NCI-H345 treated with DMSO at 0.1 percent for 48 hours (cell line): ENCODE data around the gene ACR.
"Not testable (repeated sequence)": the region's sequence is repeated elsewhere in the genome, so short reads cannot be mapped to it uniquely, and the experiment has no call there.

Experiments
- DNase-seq: peaks from one replicate; lab custom pipeline; 2025; ENCODE audit not compliant: unreplicated experiment; lab: John Stamatoyannopoulos, UW

Gene ACR

DNA sequence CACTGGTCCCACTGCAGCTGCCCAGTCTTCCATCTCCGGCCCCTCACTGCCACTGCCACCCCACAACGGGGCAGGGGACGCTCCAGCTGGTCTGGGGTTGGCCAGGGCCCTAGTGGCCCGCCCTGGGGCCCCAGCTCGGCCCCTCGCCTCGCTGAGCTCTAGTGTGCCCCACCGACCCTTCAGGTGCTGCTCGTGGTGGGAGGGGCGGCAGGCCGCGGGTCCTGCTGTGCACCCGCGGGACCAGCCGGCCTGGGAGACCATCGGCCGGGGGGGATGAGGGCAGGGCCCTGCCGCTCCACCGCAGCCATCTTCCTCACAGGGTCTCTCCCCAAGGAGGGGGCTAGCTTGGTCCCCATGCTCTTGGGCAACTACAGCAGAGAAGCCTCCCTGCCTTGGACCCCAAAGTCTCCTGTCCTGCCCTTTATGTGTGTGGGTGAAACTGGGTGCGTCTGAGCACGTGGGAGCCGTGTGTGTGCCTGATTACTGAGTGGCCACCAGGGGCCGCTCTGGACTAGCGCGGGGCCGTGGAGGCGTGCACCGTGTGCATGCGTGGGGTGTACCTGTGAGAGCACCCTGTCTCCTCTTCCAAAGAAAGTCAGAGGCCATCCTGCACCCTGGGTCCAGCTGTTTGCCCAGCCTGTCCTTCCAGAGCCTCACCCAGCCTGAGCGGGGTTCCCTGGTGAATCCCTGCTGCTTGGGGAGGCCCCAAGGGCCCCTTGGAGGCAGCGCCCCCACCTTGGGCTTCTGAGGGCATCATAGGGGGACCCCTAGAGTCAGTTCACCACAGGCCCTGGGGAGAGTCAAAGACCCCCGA lies 6.0 kb upstream of the ACR start:
- peak; percentile 12 for DNase-seq

DNA sequence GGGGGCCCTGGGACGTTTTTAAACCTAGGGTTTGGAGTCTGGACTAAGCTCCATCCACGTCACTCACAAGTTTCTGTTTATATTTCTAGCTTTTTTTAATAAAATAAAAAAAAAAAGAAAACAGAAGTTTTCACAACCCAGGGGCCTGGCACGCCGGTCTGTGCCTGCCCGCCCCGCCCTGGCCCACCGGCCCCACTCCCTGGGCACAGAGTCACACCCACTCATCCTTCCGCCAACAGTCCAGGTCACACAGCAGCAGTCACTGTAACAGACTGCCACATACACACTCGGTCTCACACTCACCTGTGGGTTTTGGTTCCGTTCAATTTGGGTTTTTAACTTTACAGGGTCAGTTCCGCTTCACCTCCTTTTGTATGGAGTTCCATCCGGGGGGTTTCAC lies 5.3 kb upstream of the ACR start:
- DNase-seq: no peak

DNA sequence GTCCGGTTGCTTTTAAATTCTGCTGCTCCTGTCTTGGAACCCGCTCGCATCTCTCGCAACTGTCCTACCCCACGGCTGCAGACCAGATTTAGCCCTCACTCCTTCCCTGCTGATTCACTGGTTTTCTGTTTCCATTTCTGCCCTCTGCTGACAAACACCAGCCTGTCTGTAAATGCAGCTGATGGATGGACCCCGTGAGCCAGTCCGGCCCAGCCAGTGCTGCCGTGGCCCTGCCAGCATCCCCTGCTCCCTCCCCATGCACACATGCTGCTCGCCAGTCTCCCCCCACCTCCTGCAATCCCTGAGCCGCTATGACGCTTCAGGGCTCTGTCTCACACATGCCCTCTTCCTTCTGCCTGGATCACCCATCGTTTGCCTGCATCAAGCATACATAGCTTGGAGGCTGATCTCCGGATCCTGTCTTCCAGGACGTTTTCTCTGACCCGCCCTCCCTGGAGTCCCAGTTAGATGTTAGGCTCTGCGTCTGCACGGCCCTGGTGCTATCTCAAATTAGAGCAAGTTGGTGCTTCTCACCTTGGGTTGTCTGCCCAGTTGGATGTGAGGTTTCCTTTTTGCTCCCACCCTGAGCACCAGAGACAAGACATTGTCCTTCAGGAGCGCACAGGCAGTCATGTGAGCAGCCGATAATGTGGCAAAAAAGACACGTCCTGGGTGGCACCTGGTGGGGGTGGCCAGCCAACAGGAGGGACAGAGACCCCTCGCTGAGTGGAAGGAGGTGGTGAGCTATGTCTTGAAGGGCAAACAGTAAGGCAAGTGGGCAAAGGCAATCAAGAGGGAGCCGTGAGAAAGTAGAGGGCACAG lies 4.3 kb upstream of the ACR start:
- no peak for DNase-seq

DNA sequence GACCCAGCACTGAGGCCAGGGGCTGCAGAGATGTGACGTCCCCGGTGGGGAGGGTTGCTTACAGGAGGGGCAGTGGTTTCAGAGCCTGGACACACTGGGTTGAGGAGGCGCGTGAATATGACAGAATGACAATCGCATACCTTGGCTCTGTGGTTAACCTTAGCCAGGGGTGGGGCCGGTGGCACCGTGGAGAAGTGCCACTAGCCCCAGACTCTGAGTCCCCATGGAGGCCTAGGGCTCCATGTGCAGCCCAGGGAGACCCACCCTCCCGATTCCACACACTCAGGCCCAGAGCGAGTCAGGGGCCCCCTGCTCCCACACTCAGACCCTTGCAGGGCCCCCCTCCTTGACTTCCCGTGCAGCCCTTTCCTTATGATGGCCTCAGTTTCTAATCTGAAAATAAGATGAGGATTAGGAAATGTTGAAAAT lies 3.6 kb upstream of the ACR start:
- no peak for DNase-seq

DNA sequence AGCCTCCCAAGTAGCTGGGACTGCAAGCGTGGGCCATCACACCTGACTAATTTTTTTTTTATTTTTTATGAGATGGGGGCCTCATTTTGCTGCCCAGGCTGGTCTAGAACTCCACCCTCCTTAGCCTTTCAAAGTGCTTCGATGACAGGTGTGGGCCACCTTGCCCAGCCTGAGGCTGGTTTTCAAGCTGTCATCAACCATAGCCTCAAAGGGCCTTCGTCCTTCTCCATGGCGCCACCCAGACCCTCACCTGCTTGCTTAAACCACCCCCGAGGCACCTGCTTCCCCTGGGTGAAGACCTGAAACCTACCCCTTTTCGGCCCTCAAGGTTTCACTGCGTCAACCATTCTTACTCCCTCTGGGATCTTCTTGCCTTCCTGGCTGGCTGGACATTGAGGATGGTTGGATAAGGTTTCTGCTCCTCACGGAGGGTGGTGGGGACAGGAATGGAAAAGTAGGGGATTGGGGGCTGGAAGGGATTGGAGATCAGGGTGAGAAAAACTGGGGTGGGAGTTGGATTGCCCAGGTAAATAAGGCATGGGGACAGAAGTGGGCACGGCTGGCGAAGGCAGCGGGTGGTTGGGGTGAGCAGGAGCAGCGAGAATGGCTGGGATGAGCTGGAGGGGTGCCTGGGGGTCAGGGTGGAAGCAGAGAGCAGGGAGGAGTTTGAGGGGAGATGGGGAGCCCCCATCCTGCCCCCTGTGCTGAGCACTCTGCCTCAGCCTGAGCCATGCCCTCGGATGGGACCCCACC lies 2.8 kb upstream of the ACR start:
- DNase-seq: no peak

DNA sequence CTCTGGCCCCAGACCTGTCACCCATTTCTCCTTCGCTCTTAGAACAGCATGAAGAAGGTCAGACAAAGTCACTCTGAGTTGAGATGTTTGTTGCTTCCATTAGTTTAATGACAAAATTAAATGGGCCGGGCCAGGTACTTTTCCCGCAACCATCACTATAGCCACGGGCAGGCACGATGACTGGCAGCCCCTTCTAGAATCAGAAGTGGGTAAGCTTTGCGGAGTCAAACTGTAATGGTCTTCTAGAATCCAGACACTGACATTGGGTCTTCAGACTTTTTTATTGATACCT lies 2.3 kb upstream of the ACR start:
- DNase-seq: no peak

DNA sequence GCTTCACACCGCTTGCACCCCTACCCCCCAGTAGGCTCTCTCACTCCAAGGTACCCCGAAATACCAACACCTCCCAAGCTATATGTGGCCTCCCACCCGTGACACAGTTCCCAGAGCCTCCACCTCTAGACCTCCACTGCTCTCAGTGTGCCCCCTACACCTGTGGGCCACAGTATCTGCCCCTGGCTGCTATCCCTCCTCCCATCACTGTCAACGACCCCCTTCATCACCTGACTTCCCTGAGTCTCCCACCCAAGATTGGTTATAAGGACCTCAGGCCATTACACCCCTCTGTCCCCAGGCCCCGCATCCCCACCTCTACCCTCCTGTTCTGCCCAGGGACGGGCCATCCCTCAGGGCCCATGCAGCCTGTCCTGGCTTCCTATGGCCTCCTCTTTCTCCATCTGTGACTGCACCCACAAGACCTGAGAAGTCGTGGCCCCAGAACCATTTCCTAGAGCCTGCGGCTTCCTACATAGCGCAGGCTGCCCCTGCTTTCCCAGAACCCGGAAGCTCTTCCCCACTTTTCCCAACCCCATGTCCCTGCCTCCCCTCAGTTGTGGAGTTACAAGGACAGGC lies 734 bp downstream of the ACR start:
- no peak for DNase-seq

DNA sequence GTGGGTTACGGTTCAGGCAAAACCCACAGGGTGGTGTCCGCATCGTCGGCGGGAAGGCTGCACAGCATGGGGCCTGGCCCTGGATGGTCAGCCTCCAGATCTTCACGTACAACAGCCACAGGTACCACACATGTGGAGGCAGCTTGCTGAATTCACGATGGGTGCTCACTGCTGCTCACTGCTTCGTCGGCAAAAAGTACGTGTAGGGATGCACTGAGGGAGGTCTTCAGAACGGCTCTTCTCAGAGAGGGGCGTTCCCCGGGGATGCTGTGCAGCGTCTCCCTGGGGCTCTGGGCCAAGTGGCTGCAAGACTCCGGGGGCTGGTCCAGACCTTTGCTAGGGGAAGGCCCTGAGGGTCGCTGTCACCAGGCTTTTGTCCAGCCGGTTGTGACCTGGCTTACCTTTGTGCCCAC lies 1.3 kb downstream of the ACR start:
- DNase-seq: no peak

DNA sequence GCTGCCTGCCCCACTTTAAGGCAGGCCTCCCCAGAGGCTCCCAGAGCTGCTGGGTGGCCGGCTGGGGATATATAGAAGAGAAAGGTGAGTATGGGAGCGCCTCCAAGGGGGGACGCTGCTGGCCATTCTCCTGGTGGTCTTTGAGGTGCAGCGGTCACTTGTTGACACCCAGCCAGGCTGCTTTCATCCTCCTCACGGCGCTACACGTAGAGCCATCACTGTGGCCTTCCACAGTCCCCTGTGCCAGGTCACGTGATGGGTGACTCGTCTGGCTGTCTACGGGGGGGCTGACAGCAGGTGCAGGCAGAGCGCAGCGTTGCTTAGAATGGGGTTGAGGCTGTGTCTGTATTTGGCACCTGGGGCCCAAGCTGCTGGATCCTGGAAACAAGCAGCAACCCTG lies 1.9 kb downstream of the ACR start:
- DNase-seq: peak; percentile 27

DNA sequence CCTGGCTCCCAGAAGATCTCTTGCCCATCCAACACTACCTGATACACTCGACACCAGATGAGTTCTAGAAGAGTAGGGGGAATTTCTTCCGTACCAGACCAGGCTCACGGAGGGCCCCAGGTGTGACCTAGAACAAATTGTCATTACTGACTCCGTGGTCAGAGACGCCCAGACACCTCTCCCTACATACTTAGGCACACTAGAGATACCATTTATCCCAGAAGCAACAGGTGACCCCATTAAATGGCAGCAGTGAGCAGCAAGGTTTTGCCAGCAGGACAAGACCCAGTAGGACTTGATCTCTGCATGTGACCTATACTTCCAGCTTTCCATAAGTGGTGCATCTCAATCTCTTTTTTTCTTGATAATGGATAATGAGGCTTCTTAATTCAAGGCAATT lies 2.7 kb downstream of the ACR start:
- DNase-seq: not testable (repeated sequence)

DNA sequence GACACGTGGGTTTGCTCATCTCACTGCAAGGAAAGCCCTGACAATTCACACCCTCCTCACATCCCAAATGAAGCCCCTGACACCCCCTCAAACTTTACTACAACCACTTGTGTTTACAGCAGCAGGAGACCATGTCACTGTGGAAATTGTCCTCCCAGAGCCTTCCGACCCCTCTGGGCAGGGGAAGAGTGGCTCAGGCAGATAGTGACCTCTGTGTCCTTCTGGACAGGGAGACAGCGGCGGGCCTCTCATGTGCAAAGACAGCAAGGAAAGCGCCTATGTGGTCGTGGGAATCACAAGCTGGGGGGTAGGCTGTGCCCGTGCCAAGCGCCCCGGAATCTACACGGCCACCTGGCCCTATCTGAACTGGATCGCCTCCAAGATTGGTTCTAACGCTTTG lies 6.4 kb downstream of the ACR start:
- DNase-seq: not testable (repeated sequence)

DNA sequence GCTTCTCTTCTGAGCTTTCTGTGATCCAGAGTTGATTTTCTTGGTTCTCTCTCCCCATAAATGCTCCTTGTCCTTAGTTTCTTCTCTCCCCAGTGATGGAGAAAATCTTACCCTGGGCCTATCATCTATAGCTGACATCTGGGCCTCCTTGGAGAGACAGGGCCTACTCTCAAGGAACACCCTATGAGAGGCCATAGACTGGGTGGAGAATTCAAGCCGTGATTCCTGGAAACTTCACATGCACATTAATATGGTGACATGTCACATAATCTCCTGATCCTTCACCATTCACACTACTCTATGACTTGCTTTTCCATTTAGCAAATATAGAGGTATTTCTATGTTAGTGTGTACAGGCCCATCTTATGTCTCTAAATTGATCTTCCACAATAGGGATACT lies 9.5 kb downstream of the ACR start:
- not testable (repeated sequence) for DNase-seq

DNA sequence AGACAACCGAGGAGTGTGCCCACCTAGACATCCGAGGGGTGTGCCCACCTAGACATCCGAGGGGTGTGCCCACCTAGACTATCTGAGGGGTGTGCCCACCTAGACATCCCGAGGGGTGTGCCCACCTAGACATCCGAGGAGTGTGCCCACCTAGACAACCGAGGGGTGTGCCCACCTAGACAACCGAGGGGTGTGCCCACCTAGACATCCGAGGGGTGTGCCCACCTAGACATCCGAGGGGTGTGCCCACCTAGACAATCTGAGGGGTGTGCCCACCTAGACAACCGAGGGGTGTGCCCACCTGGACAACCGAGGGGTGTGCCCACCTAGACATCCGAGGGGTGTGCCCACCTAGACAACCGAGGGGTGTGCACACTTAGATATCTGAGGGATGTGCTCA lies 10.6 kb downstream of the ACR start:
- DNase-seq: not testable (repeated sequence)

DNA sequence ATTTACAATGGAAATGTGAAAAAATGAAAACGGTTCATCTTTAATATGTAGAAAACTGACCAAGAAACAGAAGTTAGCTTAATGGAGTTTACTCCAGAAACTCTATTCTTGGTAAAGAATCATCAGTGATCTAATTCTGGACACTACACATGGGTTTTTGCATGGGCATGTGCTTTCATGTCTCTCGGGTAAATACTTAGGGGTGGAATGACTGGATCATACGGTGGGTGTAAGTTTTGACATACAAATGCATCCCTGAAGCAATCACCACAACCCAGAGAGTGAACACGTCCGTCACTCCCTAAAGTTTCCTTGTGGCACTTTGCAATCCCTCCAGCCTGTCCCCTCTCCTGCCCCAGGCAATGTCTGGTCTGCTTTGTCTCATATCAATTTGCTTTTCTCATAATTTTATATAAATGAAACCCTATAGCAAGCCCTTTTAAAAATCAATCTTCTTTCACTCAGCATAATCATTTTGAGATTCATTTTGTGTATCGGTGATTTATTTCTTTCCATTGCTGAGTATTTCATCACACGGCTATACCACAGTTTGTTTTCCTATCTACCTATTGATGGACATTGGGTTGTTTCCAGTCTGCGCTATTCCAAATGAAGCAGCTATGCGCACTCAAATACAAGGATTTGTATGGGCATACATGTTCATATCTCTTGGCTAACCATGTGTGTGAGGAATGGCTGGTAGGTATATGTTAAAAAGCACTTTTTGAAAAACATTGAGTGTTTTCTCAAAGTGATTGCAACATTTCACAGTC lies 11.5 kb downstream of the ACR start:
- not testable (repeated sequence) for DNase-seq

DNA sequence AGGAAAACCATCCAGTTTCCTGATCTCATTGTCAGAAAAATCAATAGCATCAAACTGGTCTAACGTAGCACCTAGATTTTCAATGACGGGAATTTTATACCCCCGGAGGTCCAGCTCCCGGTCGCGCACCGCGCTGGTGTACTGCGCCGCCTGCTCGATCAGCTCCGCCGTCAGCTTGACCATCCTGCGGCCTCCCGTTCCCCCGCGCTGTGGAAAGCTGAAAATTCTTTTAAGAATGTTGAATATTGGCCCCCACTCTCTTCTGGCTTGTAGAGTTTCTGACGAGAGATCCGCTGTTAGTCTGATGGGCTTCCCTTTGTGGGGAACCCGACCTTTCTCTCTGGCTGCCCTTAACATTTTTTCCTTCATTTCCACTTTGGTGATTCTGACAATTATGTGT lies 17.2 kb downstream of the ACR start:
- DNase-seq: not testable (repeated sequence)

DNA sequence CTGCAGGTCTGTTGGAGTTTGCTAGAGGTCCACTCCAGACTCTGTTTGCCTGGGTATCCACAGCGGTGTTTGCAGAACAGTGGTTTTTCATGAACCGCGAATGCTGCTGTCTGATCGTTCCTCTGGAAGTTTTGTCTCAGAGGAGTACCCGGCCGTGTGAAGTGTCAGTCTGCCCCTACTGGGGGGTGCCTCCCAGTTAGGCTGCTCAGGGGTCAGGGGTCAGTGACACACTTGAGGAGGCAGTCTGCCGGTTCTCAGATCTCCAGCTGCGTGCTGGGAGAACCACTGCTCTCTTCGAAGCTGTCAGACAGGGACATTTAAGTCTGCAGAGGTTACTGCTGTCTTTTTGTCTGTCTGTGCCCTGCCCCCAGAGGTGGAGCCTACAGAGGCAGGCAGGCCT lies 18.4 kb downstream of the ACR start:
- DNase-seq: not testable (repeated sequence)

DNA sequence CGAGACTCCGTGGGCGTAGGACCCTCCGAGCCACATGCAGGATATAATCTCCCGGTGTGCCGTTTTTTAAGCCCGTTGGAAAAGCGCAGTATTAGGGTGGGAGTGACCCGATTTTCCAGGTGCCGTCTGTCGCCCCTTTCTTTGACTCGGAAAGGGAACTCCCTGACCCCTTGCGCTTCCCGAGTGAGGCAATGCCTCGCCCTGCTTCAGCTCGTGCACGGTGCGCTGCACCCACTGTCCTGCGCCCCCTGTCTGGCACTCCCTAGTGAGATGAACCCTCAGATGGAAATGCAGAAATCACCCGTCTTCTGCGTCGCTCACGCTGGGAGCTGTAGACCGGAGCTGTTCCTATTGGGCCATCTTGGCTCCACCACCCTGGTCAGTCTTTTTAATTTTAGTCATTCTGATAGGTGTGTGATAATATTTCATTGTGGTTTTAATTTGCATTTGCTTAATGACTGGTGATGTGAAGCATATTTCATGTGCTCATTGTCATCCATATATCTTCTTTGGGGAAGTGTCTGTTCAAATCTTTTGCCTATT lies 19.0 kb downstream of the ACR start:
- not testable (repeated sequence) for DNase-seq

DNA sequence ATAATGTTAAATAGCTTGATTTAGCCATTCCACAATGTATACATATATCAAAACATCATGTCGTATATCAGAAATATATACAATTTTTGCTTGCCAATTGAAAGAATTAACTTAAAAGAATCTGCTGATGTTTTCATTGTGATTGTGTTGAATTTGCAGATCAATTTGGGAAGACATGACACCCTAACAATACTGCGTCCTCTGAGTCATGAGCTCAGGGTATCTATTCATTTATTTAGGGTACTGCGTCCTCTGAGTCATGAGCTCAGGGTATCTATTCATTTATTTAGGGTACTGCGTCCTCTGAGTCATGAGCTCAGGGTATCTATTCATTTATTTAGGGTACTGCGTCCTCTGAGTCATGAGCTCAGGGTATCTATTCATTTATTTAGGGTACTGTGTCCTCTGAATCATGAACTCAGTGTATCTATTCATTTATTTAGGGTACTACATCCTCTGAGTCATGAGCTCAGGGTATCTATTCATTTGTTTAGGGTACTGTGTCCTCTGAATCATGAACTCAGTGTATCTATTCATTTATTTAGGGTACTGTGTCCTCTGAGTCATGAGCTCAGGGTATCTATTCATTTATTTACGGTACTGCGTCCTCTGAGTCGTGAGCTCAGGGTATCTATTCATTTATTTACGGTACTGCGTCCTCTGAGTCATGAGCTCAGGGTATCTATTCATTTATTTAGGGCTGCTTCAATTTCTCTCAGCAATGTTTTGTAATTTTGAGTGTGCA lies 21.8 kb downstream of the ACR start:
- DNase-seq: not testable (repeated sequence)

DNA sequence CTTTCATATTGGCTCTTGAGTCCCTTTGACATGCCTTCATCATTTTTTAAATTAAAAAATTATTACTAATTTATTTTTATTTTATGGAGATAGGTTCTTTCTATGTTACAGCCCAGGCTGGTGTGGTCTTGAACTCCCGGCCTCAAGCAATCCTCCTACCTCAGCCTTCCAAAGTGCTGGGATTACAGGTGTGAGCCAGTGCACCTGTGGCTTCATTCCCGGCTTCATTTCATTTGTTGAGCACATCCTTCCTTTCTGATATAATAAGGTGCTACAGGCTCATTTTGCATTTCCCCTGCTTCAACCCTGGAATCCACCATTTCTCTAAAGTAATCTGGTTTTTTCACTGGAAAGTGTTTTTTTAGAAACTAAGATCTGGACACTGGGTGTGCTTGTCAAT lies 23.8 kb downstream of the ACR start:
- DNase-seq: not testable (repeated sequence)

DNA sequence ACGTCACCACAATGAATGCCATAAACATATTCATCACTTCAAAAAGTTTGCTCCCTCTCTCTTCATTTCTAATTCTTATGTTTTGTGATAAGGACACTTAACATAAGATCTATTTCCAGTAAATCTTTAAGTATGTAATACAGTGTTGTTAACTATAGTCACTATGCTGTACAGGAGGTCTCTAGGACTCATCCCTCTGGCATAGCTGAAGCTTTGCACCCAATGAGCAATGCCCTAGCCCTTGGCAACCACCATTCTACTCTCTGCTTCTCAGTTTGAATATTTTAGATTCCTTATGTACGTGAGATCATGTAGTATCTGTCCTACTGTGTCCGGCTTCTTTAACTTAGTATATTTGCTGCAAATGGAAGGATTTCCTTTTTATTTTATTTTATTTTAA lies 26.3 kb downstream of the ACR start:
- DNase-seq: not testable (repeated sequence)
